OCI-M2 (cell line): ENCODE results near the gene SEMA3C.

ENCODE experiments used
- DNase-seq: peaks from one replicate; lab custom pipeline; 2025; ENCODE audit not compliant: unreplicated experiment; lab: John Stamatoyannopoulos, UW

SEMA3C gene

DNA sequence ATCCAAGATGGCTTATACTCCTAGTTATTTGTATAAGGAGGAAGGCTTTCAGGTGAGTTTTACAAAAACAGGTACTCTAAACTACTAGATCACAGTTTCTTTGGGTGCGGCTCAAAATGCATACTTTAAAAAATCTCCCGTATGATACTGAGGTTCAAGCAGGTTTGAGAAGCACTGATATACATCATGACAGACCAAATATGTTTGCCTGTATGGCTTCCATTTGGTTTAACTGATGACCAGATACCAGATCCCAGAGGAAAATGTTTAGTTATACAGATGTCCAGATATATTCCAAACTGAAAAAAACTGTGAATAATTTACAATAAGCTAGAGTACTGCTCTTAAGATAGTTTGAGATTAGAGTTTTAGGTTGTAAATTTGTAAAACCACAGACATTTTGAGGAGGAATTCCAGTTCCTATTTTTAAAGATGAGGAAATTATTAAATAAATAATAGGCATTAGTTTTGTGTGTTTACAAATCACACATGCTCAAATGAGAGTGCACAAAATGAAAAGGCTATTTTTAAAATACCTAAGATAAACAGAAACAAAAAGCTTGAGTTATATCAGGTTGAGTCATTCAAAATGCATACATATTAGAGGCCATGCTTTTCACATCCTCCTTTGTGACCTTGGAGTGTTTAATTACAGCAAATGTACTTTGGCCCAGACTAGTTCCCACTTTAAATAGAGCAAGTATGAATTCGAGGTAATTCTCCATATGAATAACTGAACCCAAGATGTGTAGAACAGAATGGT lies 60.5 kb downstream of the SEMA3C start:
- DNase-seq = no peak

DNA sequence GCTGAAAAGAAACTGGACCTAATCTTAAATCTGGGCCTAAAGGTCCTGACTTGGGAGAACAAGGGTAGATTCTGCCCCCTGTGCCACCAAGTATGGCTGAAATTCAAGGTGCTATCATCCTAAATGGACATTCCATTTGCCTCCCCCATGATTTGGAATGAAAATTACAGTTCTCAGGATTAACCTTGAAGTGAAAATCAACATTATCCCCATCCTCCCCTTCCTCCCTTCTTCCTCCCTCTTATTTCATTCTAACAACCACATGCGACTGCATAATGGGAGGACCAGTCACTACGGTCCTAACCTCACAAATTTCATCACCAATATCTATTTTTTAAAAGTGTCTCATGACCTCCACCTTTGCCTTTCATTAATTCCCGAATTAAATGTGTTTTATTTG lies 62.1 kb downstream of the SEMA3C start:
- no peak for DNase-seq

DNA sequence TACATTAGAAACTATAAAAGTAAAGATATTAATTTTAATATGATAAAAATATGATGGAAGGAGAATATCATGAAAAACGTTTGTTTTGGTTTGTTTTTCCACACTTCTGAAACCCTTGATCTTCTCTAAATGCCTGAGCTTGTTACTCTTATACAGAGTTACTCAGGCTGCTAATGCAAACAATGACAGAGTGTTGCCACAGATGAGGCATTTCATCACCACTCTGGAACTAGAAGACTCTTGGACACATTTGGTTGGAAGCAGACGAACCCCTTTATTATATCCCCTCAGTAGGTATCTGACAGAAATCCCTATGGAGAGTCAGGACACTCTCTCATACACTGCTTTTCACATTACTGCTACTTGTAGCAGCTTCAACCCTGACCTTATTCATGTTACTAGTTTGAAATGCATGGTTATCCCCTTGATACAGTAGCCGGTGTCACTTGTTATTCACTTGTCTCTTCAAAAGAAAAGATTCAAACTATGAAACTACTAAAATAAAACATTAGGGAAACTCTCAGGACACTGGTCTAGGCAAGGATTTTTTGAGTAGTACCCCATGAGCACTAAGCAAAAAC lies 66.9 kb downstream of the SEMA3C start:
- DNase-seq = no peak

DNA sequence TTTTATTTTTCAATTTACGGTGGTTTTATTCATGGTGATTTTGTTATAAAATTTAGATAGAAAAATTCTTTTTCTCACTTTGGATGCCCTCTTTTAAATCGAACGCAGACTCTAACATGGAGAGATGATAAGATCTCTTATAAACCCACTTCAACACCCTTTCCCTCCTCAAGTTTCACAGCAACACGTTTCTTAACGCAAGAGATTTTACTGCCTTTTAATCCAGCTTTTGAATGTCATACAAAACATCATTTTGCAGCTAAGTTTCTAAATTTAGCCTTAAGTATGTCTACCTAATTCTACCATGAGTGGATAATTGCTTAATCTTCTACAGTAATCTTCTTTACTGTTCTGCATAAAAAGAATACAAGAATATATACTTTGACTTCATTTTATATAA lies 70.0 kb downstream of the SEMA3C start:
- DNase-seq = no peak

DNA sequence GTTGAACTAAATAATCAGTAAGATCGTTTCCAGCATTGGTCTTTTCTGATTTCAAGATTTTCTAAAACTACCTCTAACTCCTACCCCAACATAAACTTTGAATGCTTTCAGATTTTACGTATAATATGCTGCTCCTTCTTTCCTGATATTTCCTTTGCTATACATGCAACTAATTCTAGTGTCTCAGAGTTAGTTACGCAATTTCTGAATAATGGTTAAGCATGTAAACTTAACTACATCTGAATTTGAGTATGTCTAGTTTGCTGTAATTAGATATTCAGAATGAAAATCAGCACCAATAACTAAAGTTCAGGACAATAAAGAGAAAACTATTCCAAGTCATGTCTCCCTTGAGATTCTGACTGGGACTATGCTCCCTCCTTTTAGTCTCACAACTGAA lies 71.0 kb downstream of the SEMA3C start:
- DNase-seq = no peak

DNA sequence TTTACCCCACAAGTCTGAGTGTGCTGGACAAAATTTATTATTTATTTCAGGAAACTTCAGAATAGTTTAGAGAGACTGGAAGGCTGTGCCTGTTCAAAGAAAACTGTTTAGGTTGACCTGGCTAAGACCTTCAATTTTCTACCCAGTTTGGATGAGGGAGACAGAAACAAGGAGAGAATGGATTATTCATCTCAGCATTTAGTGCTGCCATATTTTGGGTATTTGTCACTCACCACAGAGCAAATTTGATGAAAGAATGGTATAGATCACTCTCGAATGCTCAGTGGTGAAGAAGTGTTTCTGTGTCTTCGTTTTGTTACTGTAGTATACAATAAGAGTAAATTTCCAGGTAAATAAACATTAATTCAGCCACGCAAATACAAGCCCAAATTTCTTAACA lies 71.8 kb downstream of the SEMA3C start:
- DNase-seq = no peak

DNA sequence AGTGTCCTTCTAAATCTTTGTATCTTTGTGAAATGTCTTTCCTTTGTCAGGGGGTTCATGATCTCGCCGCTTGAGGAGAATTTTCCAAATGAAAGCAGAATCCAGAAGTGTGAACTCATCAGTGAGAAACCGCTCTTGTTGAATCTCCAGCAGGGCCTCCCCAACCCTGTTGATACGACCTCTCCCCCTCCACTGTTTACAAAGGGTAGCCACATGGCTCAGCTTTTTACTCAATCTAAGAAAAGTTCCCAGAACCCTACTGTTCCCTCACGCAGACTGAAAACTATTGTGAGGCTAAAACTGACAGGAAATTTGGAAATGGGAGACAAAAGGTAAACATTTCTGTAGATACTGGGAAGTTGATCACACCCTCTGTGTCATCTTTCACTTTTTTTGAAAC lies 73.9 kb downstream of the SEMA3C start:
- no peak for DNase-seq

DNA sequence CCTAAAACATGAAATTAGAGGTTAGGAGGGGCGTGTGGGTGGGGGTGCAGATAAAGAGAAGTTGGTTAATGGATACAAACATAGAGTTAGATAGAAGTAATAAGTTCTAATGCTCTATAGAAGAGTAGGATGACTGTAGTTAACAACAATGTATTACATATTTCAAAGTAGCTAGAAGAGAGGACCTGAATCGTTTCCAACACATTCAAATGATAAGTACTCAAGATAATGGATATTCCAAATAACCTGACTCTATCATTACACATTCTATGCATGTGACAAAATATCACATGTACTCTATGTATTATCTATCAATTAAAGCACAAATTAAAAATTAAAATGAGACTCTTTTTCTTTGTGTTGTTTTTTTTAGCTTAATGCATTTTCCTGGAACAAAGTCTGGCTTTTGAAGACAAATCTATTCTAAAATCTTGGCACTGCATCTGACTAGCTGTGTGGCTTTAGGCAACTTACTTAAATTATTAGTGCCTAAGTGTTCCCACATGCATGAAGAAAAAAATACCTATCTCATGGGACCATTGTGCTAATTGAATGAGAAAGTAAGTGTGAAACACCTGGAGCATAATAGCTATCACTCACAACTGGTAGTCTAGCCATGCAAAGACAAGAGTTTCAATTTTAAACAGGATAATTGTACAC lies 75.7 kb downstream of the SEMA3C start:
- no peak for DNase-seq

DNA sequence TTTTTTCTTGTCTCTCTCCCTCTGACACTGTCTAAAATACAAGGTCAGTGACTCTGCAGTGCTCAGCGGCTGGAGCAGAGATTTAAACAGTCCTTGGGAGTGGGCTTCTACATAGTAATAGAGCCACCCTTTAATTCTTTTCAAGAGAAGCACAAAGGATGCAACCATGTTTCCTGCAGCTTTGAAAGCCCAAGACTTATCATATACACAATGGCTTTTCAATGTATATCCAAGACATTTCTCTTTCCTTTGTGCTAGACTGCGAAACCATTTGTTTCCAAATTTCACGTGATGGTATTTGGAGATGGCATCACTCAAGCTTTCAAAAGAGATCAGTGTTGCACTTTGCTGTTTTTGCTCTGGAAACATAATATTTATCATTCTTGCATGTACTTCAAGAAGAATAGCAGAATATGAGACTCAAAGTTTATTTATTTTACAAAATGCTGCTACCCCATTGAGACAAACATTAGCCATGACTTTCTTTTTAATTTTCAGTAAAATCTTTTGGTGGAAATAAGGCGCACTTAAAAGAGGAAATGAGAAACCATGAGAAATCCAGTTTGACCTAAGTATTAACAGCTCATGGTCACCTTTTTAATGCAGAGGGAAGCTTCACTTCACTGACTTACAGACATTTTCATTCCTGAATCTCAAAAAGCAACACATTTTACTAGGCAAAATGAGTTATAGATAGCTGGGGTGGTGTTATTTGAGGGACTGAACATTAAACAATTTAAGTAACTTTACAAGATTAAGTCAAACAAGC lies 76.6 kb downstream of the SEMA3C start:
- no peak for DNase-seq

DNA sequence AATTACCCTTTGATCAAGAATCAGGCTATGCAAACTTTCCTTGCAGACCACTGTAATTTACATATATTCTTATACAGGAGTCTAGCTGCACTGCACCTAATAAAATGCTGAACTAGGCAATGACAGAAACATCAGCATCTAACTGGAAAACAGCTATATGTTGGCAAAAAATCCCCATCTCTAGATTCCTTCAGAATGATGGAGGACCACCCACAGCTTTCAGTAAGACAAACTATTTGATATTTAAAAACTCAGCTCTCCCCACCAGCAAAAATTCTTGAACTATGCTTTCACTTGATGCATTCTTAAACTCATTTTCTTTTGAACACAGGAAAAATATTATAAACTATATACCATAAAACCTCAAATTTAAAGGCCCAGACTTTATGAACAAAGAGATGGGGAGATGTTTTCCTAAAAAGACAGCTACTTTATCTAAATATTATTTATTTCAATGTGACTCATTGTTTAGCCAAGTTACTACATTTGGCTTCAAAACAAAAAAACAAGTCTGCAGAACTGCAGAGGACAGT lies 77.4 kb downstream of the SEMA3C start:
- DNase-seq = no peak

DNA sequence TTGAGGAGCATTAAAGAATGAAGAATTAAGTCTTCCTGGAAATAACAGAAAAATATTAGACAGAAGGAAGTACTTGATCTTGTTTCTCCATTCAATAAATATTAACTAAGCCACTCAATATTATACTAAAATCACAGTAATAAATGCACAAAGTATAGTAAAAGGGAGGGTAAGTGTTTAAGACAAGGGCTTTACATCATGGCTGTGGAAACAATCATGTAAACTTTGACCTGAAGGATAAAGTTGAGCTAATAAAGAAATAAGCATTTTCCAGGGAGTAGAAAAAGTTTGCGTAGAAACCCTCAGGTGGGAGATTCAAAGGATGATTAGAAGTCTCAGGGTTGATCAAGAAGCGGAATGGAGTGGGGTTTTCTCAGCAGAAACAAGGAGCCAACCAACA lies 78.2 kb downstream of the SEMA3C start:
- no peak for DNase-seq

DNA sequence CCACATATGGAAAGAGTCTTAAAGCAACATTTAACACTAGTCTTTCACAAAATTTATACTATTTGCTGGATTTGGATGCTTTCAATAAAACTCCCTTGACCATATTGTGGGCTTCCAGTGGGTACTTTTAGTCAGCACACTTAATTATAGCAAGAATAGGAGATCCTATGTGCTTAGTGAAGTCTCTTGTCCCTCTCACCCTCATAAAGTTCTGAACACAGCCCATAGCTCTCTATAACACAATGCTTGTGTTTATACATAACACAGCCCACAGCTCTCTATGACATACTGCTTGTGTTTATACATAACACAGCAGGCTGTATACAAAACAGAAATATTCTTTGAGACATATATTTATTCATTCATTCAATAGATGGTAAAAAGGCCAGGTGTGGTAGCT lies 79.0 kb downstream of the SEMA3C start:
- no peak for DNase-seq

DNA sequence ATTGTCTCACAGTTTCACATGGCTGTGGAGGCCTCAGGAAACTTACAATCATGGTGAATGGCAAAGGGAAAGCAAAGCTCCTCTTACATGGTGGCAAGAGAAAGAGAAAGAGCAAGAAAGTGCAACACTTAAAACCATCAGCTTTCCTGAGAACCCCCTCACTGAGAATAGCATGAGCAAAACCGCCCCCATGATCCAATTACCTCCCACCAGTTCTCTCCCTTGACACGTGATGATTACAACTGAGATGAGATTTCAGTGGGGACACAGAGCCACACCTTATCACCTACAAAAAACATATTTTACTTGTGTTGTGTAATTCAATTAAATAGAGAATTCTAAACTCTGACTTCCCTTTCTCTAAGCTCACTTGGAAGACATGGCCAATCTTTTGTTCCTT lies 80.2 kb downstream of the SEMA3C start:
- DNase-seq = no peak

DNA sequence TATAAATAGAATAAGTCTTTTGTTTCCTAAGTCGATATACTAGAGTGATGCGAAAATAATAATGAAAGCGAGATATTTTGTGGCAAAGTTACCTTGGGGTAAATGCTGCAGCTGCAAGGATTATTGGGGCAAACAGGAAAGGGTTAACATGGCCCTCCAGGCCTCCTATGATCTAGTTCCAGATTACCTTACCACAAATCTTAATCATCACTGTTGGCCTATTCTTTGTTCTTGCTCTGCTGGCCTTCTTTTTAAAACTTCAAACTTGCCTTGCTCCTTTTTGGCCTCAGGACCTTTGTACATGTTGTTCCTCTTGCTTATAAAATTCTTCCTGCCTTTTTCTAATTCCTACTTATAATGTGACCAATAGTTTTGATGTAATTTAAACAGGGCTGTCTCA lies 81.5 kb downstream of the SEMA3C start:
- DNase-seq = no peak

DNA sequence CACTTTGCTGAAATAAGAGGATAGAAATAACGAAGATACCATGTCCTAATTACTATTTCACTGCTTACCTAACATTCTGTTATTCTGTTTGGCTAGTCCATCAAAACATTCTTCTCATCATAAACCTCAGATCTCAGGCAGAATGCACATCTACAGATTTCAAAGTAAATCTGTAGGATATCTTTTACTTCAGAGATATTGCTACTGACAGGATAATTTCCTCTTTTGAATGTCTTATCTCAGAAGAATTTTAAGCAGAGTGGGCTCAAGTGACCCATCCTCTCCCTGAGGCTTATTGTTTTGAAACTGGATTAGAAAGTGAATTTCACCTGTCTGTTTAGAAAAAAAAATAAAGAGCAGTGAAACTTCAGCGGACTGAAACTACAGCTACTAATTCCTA lies 83.6 kb downstream of the SEMA3C start:
- DNase-seq = no peak

DNA sequence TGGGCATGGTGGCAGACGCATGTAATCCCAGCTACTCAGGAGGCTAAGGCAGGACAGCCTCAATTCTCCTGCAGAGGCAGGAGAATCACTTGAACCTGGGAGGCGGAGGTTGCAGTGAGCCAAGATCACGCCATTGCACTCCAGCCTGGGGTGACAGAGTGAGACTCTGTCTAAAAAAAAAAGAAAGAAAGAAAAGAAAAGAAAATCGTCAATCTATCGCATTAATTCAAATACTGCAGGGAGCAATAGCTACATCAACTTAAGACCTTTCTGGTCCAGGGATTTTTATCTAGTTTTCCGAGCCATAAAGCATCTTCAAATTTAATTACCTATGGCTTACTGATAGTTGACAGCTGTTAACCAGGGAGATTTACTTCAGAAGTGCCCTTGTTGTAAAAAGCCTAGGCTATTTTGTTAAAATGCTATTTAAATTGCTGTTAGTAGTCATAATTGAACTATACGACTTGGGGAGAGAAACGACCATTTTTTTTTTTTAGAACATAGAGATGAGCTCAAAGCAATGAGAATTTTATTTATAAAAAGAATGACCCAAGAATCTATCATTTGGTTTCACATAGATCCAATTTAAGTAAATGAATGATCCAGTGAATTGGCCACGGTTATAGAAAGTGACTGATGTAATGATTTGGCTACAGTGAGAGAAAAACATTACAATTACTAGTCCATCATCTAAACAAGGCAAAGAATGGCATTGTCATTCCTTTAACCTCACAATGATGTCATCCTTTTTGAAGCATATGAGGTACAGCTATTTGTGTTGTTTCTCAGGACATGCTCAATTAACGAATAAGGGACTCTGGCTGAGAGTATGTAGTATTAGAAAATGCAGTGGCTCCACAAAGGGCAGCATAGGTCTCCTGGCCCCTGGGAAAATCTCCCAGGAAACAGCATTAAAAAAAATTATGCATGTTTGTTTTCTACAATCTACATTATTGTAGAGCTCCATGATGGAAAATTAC lies 85.3 kb downstream of the SEMA3C start:
- no peak for DNase-seq

DNA sequence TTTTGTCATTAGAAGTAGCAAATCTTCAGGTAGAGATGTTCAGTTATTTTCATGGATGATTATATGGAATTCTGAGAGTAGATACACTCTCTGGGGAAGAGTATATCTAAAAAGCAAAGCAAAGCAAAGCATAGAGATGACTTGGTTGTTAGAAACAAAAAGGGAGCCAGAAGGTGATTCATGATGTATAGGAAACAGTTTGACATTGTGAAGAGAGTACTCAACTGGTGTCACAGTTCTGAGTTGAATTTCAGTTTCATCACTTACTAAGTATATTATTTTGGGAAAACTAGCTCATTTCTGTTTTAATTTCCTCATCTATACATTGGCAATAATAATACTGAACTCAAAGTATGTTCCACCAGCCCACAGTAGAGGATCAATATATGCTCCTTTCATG lies 86.8 kb downstream of the SEMA3C start:
- no peak for DNase-seq

DNA sequence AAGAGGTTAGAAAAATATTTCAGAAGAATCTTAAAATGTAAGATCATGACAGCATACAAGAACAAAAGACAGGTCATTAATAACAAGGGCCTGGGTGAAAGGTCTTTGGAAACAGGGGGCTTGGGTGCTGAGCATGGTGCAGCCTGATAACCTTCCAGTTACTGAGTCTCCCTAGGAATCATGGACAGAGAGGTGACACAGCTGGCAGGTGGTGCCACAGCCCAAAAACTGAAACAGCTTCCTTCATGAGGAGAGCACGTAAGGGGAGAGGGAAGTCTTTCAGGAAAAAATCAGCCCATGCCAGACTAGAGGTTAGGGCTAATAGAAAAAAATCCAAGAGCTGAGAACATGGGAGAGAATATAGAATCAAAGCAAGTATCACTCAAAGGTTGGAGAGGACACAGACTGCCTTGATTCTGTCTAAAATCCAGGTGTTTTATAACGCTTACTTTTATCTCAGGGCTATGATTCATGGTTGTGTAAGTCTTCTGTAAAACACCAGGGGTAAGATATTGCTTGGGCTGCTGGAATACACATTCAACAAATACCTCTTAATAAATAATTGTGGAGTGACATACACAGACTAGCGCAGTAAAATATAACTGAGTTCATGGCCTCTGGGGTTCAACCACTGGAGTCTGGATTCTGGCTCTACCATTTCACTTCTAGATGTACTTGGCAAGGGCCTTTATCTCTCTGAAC lies 88.1 kb downstream of the SEMA3C start:
- DNase-seq = no peak

DNA sequence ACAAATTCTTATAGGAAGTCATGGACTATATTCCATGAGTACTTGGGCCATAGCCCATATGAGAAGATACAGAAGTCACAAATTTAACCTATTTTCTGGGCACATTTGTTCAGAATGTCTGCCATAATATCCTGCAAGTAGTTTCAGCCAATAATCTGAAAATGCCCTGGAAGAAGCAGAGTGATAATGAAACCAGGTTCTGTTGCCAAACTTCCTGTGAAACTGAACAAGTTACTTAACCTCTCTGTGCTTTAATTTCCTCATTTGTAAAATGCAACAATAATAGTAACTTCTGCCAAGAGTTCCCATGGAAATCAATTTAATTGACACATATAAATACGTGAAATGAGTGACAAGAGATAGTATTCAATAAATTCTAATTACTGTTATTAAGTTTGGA lies 88.8 kb downstream of the SEMA3C start:
- no peak for DNase-seq

DNA sequence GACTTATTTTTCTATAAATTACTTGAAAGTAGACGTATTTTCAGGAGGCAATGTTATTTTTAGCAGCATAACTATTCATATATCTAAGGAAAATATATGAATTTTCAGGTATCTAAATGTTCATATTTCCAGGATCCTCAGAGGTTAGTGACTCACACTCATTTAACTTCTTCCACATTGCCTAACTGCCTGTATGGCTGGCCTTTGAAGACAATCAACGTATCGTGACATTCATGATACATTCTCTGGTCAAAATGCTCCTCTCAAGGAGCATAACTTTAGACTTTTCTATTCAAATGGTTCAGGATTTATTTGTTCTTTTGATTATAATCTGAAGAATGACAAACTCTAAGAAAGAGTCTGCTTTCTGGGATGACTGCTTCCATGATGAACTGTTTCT lies 89.3 kb downstream of the SEMA3C start:
- no peak for DNase-seq
